ENCODE results near the gene CASZ1.

Gene CASZ1, protein sequence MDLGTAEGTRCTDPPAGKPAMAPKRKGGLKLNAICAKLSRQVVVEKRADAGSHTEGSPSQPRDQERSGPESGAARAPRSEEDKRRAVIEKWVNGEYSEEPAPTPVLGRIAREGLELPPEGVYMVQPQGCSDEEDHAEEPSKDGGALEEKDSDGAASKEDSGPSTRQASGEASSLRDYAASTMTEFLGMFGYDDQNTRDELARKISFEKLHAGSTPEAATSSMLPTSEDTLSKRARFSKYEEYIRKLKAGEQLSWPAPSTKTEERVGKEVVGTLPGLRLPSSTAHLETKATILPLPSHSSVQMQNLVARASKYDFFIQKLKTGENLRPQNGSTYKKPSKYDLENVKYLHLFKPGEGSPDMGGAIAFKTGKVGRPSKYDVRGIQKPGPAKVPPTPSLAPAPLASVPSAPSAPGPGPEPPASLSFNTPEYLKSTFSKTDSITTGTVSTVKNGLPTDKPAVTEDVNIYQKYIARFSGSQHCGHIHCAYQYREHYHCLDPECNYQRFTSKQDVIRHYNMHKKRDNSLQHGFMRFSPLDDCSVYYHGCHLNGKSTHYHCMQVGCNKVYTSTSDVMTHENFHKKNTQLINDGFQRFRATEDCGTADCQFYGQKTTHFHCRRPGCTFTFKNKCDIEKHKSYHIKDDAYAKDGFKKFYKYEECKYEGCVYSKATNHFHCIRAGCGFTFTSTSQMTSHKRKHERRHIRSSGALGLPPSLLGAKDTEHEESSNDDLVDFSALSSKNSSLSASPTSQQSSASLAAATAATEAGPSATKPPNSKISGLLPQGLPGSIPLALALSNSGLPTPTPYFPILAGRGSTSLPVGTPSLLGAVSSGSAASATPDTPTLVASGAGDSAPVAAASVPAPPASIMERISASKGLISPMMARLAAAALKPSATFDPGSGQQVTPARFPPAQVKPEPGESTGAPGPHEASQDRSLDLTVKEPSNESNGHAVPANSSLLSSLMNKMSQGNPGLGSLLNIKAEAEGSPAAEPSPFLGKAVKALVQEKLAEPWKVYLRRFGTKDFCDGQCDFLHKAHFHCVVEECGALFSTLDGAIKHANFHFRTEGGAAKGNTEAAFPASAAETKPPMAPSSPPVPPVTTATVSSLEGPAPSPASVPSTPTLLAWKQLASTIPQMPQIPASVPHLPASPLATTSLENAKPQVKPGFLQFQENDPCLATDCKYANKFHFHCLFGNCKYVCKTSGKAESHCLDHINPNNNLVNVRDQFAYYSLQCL (N-terminal part only)

DNA sequence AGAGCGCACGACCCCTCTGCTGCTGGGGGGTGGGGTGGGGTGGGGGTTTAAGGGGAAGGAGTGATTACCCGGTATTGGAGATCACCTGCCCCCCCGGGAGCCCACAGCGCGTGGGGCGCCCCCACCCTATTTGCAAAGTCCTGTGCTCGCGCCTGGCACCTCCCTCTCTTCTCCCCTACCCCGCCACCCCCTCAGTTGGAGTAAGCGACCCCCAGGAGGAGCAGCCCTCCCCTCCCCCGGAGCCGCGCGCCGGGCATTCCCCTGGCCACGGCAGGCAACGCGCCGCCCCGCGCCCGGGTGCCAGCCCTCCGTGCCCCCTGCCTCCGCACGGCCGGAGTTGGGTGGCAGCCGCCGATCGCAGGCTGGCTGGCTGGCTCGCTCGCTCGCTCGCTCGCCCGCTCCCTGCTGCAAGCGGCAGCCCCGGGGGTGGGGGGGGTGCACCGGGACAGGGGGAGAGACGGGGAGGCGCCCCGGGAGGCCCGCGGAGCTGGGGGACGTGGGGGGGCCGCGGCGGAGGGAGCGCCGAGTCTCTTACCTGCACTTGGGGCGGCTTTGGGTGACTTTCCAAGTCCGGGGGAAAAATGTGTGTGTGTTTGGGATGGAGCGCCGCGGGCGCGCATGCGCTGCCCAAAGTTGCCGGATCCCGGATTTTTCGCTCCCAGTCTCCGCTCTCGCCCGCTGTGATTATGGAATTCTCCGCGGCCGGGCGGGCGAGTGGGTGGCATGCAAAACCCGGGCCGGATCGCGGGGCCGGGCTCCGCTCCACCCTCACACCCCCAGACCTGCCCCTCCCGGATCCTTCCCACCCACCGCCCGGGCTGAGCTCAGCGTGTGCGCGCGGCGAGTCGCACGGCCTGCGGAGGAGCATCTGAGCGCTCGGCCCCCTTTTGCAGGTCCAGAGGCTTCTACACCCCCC lies at the start of gene CASZ1:
Gene CASZ1, minus strand, starts transcription at position 618 of the 916 bp plus-strand sequence. CDS start 102,757 bp downstream, outside the sequence.
- Histone ChIP-seq H3K9ac (ENCODE audit: low read depth, low read length) (no peak within 1 kb of the TSS), H3K4me1 (ENCODE audit: control insufficient read depth, insufficient read depth, low read length) (peaks cover 8% of the 10 kb centered on the region), H3K36me3 (ENCODE audit: control insufficient read depth, insufficient read depth, low read length) (no peaks in the 10 kb centered on the region), H3K9me3 (ENCODE audit: control insufficient read depth, insufficient read depth, low read length) (no peaks in the 10 kb centered on the region), H3K4me3 (ENCODE audit: low read depth, low read length) (peak within 1 kb of the TSS; percentile 51), H3K27me3 (ENCODE audit: control insufficient read depth, insufficient read depth, low read length) (peaks cover 45% of the 10 kb centered on the region)

DNA sequence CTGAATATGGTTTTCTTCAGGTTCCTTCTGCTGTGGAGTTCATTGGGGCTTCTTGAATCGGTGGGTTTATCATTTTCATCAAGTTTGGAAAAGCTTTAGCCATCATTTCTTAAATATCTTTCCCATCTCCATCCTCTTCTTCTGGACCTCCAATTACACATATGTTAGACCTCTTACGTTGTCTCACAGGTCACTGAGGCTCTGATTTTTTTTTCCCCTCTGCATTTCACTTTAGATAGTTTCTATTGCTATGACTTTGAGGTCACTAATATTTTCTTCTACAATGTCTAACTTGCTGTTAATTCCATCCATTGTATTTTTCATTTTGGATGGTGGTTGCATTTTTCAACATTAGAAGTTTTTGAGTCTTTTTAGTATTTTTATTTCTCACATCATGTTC lies 47.3 kb upstream of the CASZ1 start:
- Histone ChIP-seq H3K36me3 (ENCODE audit: control insufficient read depth, insufficient read depth, low read length) (no peaks in the 10 kb centered on the region), H3K9ac (ENCODE audit: low read depth, low read length) (no peak overlapping the region), H3K27me3 (ENCODE audit: control insufficient read depth, insufficient read depth, low read length) (no peaks in the 10 kb centered on the region), H3K4me1 (ENCODE audit: control insufficient read depth, insufficient read depth, low read length) (no peaks in the 10 kb centered on the region), H3K4me3 (ENCODE audit: low read depth, low read length) (no peak overlapping the region), H3K9me3 (ENCODE audit: control insufficient read depth, insufficient read depth, low read length) (no peaks in the 10 kb centered on the region)

DNA sequence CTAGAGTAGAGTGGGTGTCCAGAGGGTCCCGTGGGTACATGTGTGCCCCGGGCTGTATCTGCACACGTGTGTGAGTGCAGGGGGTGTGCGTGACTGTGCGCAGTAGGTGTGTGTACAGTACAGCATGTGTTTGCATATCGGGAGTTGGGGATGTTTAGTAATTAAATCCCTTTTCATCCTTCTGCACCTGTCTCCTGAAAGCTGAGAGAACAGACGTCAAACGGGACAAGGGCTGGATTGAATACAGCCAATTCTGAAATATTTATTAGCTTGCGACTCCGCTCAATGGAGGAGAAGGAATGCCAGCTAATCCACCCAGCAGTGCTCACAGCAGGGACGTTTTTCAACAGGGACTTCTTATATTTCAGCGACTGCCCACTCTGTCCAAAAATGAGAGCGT lies 44.7 kb upstream of the CASZ1 start:
- Histone ChIP-seq H3K4me3 (ENCODE audit: low read depth, low read length) (no peak overlapping the region), H3K4me1 (ENCODE audit: control insufficient read depth, insufficient read depth, low read length) (peaks cover 5% of the 10 kb centered on the region), H3K9ac (ENCODE audit: low read depth, low read length) (no peak overlapping the region), H3K27me3 (ENCODE audit: control insufficient read depth, insufficient read depth, low read length) (no peaks in the 10 kb centered on the region), H3K9me3 (ENCODE audit: control insufficient read depth, insufficient read depth, low read length) (no peaks in the 10 kb centered on the region), H3K36me3 (ENCODE audit: control insufficient read depth, insufficient read depth, low read length) (no peaks in the 10 kb centered on the region)

DNA sequence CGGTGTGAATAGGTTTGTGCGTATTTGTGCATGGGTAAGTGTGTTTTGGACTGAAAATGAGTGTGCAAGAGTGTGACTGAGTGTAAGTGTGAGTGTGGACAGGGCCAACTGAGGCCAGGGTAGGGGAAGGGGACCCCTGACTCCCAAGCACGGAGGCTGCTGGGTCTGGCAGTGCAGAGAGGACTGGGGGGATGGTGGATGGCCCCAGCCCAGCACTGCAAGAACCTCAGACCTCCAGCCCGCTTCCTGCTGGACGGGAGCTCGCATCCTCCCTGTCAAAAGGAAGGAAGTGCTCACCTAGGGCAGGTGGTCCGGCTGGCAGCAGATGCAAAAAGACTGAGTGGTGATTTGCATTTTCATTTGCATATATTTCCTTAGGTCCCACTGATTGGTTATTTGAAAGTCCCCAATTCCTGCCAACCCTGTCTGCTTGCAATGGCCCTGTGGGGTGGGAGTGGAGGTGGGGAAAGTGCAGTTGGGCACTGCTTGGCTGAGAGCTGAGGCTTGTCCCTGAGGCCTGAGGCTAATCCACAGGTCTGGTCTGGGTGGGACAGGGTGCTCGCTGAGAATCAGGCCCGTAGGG lies 42.8 kb upstream of the CASZ1 start:
- Histone ChIP-seq H3K9me3 (ENCODE audit: control insufficient read depth, insufficient read depth, low read length) (no peaks in the 10 kb centered on the region), H3K36me3 (ENCODE audit: control insufficient read depth, insufficient read depth, low read length) (no peaks in the 10 kb centered on the region), H3K9ac (ENCODE audit: low read depth, low read length) (no peak overlapping the region), H3K4me3 (ENCODE audit: low read depth, low read length) (no peak overlapping the region), H3K27me3 (ENCODE audit: control insufficient read depth, insufficient read depth, low read length) (peaks cover 6% of the 10 kb centered on the region), H3K4me1 (ENCODE audit: control insufficient read depth, insufficient read depth, low read length) (peaks cover 5% of the 10 kb centered on the region)

DNA sequence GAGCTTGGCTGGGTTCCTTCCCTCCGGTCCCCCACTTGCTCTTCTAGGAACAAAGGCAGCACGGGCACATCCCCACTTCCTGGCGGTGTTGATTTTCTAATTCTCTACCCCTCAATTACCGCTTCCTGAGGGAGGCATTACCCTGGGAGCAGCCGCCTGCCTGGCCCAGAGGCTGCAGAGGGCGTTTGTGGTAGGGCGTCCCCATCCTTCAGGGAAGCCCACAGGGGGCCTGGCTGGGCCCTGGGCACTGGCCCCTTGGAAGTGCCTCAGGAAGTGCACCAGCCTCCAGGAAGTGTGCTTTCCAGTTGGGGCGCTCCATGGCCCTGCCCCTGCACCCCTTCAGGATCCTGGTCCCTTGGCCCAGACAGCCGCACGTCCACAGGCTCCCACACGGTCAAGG lies 42.1 kb upstream of the CASZ1 start:
- H3K4me3 ChIP-seq (ENCODE audit: low read depth, low read length) = no peak overlapping the region
- H3K36me3 ChIP-seq (ENCODE audit: control insufficient read depth, insufficient read depth, low read length) = no peaks in the 10 kb centered on the region
- no peak overlapping the region for H3K9ac ChIP-seq (ENCODE audit: low read depth, low read length)
- peaks cover 5% of the 10 kb centered on the region for H3K4me1 ChIP-seq (ENCODE audit: control insufficient read depth, insufficient read depth, low read length)
- no peaks in the 10 kb centered on the region for H3K9me3 ChIP-seq (ENCODE audit: control insufficient read depth, insufficient read depth, low read length)
- peaks cover 9% of the 10 kb centered on the region for H3K27me3 ChIP-seq (ENCODE audit: control insufficient read depth, insufficient read depth, low read length)

DNA sequence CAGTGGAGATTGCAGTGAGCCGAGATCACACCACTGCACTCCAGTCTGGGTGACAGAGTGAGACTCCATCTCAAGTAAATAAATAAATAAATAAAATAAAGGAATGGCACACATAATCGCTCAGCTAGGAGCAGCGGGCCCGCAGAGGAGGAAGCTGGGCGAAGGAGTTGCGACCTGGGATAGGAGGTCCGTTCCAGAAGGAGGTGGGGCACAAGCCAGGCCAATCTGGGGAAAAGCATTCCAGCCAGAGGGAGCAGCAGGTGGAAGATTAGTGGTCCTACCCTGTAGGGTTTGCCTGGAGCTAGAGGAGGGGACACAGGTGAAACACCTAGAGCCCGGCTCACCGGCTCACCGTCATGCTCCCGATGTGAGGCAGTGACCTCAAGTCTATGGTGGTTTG lies 40.3 kb upstream of the CASZ1 start:
- H3K4me3 ChIP-seq (ENCODE audit: low read depth, low read length) = no peak overlapping the region
- H3K9me3 ChIP-seq (ENCODE audit: control insufficient read depth, insufficient read depth, low read length) = no peaks in the 10 kb centered on the region
- peaks cover 9% of the 10 kb centered on the region for H3K27me3 ChIP-seq (ENCODE audit: control insufficient read depth, insufficient read depth, low read length)
- H3K36me3 ChIP-seq (ENCODE audit: control insufficient read depth, insufficient read depth, low read length) = no peaks in the 10 kb centered on the region
- peaks cover 5% of the 10 kb centered on the region for H3K4me1 ChIP-seq (ENCODE audit: control insufficient read depth, insufficient read depth, low read length)
- no peak overlapping the region for H3K9ac ChIP-seq (ENCODE audit: low read depth, low read length)

DNA sequence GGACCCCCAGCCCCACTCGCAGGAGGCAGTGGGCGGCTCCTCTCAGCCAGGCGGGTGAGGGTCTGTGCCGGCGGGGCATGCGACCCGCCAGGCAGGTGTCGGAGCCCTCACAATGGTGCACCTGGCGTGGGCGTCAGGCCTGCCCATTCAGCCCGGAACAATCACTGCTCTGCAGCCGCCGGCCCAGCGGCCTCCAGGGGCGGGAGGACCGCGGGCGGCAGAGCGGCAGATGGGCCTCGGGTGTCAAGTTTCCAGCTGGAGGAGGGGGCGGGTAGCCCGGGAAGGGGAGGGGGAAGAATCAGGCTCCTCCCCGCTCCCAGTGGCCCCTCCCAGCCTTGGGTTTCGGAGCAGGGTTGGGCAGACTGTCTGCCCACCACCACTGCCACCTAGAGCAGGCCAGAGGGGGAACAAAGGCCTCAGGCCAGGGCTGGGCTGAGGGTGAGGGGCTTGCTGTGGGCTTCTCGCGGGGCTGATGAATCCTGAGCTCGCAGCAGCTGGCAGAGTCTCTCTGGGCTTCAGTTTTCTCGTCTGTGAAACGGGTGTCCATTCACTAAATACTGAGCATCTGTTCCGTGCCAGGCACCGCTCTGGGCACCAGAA lies 39.5 kb upstream of the CASZ1 start:
- peaks cover 9% of the 10 kb centered on the region for H3K27me3 ChIP-seq (ENCODE audit: control insufficient read depth, insufficient read depth, low read length)

DNA sequence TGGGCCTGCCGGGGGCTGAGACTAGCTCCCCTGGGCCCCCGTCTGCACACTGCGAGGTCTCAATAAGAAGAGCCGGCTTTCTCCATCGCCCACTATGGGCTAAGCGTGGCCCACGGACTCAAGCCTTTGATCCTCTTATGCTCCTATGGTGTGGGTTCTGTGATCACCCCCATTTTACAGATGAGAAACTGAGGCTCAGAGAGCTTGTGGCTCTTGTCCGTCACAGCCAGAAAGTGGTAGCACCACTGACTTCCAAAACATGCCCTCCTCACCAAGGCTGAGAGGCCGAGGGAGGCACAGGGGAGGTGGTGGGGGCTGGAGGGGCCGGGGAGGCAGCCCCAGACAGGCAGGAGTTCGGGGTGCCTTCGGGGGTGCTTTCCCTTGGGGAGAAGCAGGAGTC lies 39.0 kb upstream of the CASZ1 start:
- Histone ChIP-seq H3K9ac (ENCODE audit: low read depth, low read length) (no peak overlapping the region), H3K4me1 (ENCODE audit: control insufficient read depth, insufficient read depth, low read length) (peaks cover 5% of the 10 kb centered on the region), H3K36me3 (ENCODE audit: control insufficient read depth, insufficient read depth, low read length) (no peaks in the 10 kb centered on the region), H3K27me3 (ENCODE audit: control insufficient read depth, insufficient read depth, low read length) (peaks cover 9% of the 10 kb centered on the region), H3K4me3 (ENCODE audit: low read depth, low read length) (peak overlapping the region; percentile 43), H3K9me3 (ENCODE audit: control insufficient read depth, insufficient read depth, low read length) (no peaks in the 10 kb centered on the region)

More for the DNA sequence above, 39.5 kb upstream of the CASZ1 start:
- Histone ChIP-seq H3K4me3 (ENCODE audit: low read depth, low read length) (peak overlapping the region; percentile 43), H3K36me3 (ENCODE audit: control insufficient read depth, insufficient read depth, low read length) (no peaks in the 10 kb centered on the region), H3K9me3 (ENCODE audit: control insufficient read depth, insufficient read depth, low read length) (no peaks in the 10 kb centered on the region), H3K4me1 (ENCODE audit: control insufficient read depth, insufficient read depth, low read length) (peaks cover 5% of the 10 kb centered on the region), H3K9ac (ENCODE audit: low read depth, low read length) (no peak overlapping the region)

DNA sequence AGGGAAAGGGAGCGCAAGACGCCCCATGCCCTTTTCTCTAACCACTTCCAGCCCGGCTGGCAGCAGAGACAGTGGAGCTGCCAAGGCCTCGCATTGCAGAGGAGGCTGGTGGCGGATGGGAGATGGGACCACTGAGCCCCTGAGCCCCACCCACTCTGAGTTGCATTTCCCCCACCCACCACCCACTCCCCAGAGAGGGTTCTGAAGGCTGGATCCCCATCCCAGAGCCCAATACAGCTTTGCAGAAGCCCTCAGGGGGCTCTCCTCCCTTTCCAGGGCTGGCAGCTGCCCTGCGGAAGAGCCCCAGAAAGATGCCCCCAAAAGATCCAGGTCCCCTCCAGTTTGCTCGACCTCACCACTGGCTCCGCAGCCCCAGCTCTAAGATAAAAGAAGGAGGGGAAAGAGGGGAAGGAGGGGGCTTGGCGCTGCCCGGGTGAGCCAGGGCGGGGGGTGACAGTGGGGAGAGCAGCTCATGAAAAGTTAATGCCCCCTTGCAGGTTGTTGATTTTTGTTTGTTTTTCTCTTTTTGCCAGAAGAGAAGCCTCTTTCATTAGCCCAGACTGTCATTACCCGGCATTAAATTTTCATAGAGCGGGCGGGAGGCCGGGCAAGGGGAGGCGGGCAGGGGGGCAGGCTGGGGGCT lies 38.4 kb upstream of the CASZ1 start:
- no peak overlapping the region for H3K4me3 ChIP-seq (ENCODE audit: low read depth, low read length)
- no peaks in the 10 kb centered on the region for H3K9me3 ChIP-seq (ENCODE audit: control insufficient read depth, insufficient read depth, low read length)
- no peaks in the 10 kb centered on the region for H3K36me3 ChIP-seq (ENCODE audit: control insufficient read depth, insufficient read depth, low read length)
- peaks cover 5% of the 10 kb centered on the region for H3K4me1 ChIP-seq (ENCODE audit: control insufficient read depth, insufficient read depth, low read length)
- H3K9ac ChIP-seq (ENCODE audit: low read depth, low read length) = no peak overlapping the region
- peaks cover 9% of the 10 kb centered on the region for H3K27me3 ChIP-seq (ENCODE audit: control insufficient read depth, insufficient read depth, low read length)

Measured in iPS-15b (cell line).